GM19438 (cell line): Measurements from ENCODE around the gene MYH11.
"Not testable (repeated sequence)": the region's sequence is repeated elsewhere in the genome, so short reads cannot be mapped to it uniquely, and the experiment has no call there.

Experiments used
- ATAC-seq: cut with Tn5 transposase; IDR thresholded peaks from one replicate; pipeline ENCODE4 v1.9.1; 2021; ENCODE audit warnings: low read depth; ENCODE audit not compliant: unreplicated experiment

The MYH11 gene

GRCh38 chr16:15811481-15812400 lies 45.1 kb downstream of the MYH11 start:
- no peak for ATAC-seq

GRCh38 chr16:15810949-15811348 lies 45.9 kb downstream of the MYH11 start:
- no peak for ATAC-seq

GRCh38 chr16:15810411-15810810 lies 46.4 kb downstream of the MYH11 start:
- ATAC-seq: no peak

- not testable (repeated sequence) for ATAC-seq
Observed at GRCh38 chr16:15809297-15809696, 47.5 kb downstream of the MYH11 start.

- ATAC-seq: no peak
Observed at GRCh38 chr16:15808071-15808470, 48.8 kb downstream of the MYH11 start.

- no peak for ATAC-seq
Observed at GRCh38 chr16:15807603-15808009, 49.2 kb downstream of the MYH11 start.

GRCh38 chr16:15803618-15804017 lies 53.2 kb downstream of the MYH11 start:
- no peak for ATAC-seq

GRCh38 chr16:15799851-15800495 lies 56.9 kb downstream of the MYH11 start:
- no peak for ATAC-seq

- no peak for ATAC-seq
Observed at GRCh38 chr16:15798671-15799070, 58.2 kb downstream of the MYH11 start.

GRCh38 chr16:15796885-15797284 lies 59.9 kb downstream of the MYH11 start:
- ATAC-seq: no peak

- ATAC-seq: no peak
Observed at GRCh38 chr16:15795615-15796014, 61.2 kb downstream of the MYH11 start.

- no peak for ATAC-seq
Observed at GRCh38 chr16:15792563-15792971, 64.3 kb downstream of the MYH11 start.

GRCh38 chr16:15790458-15790857 lies 66.4 kb downstream of the MYH11 start:
- ATAC-seq: no peak

- not testable (repeated sequence) for ATAC-seq
Observed at GRCh38 chr16:15789816-15790215, 67.0 kb downstream of the MYH11 start.

GRCh38 chr16:15788846-15789239 lies 68.0 kb downstream of the MYH11 start:
- no peak for ATAC-seq

- no peak for ATAC-seq
Observed at GRCh38 chr16:15786501-15786900, 70.3 kb downstream of the MYH11 start.

- ATAC-seq: no peak
Observed at GRCh38 chr16:15785386-15786059, 71.3 kb downstream of the MYH11 start.

- ATAC-seq: no peak
Observed at GRCh38 chr16:15783985-15784384, 72.8 kb downstream of the MYH11 start.

- no peak for ATAC-seq
Observed at GRCh38 chr16:15782573-15783365, 74.1 kb downstream of the MYH11 start.

- ATAC-seq: no peak
Observed at GRCh38 chr16:15781650-15782049, 75.2 kb downstream of the MYH11 start.
